IMR-90 (cell line): Measurements from ENCODE around the gene LRRC19. TPM values are rescaled to one million over a fixed set of nuclear protein-coding genes. Genes with fewer than 3 reads are reported as not detected.

Experiments
- ATAC-seq: fragments of 200-7000 bp; cut with Tn5 transposase; 2 replicates; pipeline ENCODE4 v1.9.1; 2020; ENCODE audit warnings: low read depth, mild to moderate bottlenecking, moderate library complexity
- BruUV-seq: library from RNA; stranded (reverse); fragments of 400-500 nt; replicated peaks from 2 replicates; lab custom pipeline; 2021; lab: Mats Ljungman, UMichigan
- CTCF ChIA-PET: fragments of 300-600 bp; formaldehyde crosslinking; extraction: SDS; loops from one replicate; lab custom pipeline; 2021; ENCODE audit warnings: antibody characterized with exemption; lab: Yijun Ruan, JAX
- POLR2A ChIA-PET: fragments of 300-600 bp; sonication (Branson Sonifier 250); formaldehyde crosslinking; loops from one replicate; lab custom pipeline; 2022; ENCODE audit warnings: antibody characterized with exemption; ENCODE audit not compliant: unreplicated experiment; lab: Charles Lee
- DNase-seq: peaks from one replicate; pipeline ENCODE4 v3.0.0; 2013
- H2AFZ ChIP-seq: replicated peaks from 2 replicates; pipeline ENCODE3; 2013; ENCODE audit warnings: low read length, mild to moderate bottlenecking; ENCODE audit not compliant: poor library complexity
- H2AK5ac ChIP-seq: 2 replicates; pipeline ENCODE4 v1.6.1; 2013; ENCODE audit warnings: low read depth, low read length, inconsistent platforms
- H2AK9ac ChIP-seq: replicated peaks from 2 replicates; pipeline ENCODE3; 2013; ENCODE audit warnings: mild to moderate bottlenecking, low read depth, low read length, moderate library complexity; ENCODE audit not compliant: poor library complexity
- H2BK120ac ChIP-seq: 2 replicates; pipeline ENCODE4 v1.6.1; 2013; ENCODE audit warnings: low read depth, low read length, inconsistent platforms
- H2BK15ac ChIP-seq: 3 replicates; pipeline ENCODE4 v1.6.1; 2013; ENCODE audit warnings: low read depth, low read length, inconsistent platforms
- H2BK20ac ChIP-seq: 2 replicates; pipeline ENCODE4 v1.6.1; 2013; ENCODE audit warnings: low read depth, mild to moderate bottlenecking, inconsistent platforms, low read length, moderate library complexity
- H2BK5ac ChIP-seq: 2 replicates; pipeline ENCODE4 v1.6.1; 2013; ENCODE audit warnings: mild to moderate bottlenecking, low read depth, low read length, inconsistent platforms; ENCODE audit not compliant: poor library complexity, severe bottlenecking
- H3K14ac ChIP-seq: replicated peaks from 2 replicates; pipeline ENCODE4 v1.6.1; 2013; ENCODE audit warnings: low read depth, low read length, inconsistent platforms
- H3K18ac ChIP-seq: 2 replicates; pipeline ENCODE4 v1.6.1; 2013; ENCODE audit warnings: low read depth, low read length, control low read depth
- H3K23ac ChIP-seq: 2 replicates; pipeline ENCODE4 v1.6.1; 2013; ENCODE audit warnings: low read depth, low read length, inconsistent platforms
- H3K27ac ChIP-seq: 2 replicates; pipeline ENCODE4 v1.5.1; 2013; ENCODE audit warnings: mild to moderate bottlenecking, control low read depth, low read length; ENCODE audit not compliant: insufficient read depth
- H3K27me3 ChIP-seq: 2 replicates; pipeline ENCODE4 v1.6.1; 2013; ENCODE audit warnings: low read length; ENCODE audit not compliant: control insufficient read depth, insufficient read depth
- H3K36me3 ChIP-seq: 2 replicates; pipeline ENCODE4 v1.6.1; 2013; ENCODE audit warnings: low read length, mixed read lengths; ENCODE audit not compliant: control insufficient read depth, insufficient read depth
- H3K4ac ChIP-seq: 2 replicates; pipeline ENCODE4 v1.6.1; 2013; ENCODE audit warnings: low read depth, low read length, inconsistent platforms
- H3K4me1 ChIP-seq: 2 replicates; pipeline ENCODE4 v1.6.1; 2013; ENCODE audit warnings: low read length, mixed read lengths; ENCODE audit not compliant: control insufficient read depth, insufficient read depth
- H3K4me2 ChIP-seq: 2 replicates; pipeline ENCODE4 v1.6.1; 2013; ENCODE audit warnings: low read depth, mild to moderate bottlenecking, control low read depth, low read length, moderate library complexity
- H3K4me3 ChIP-seq: 2 replicates; pipeline ENCODE4 v1.5.1; 2013; ENCODE audit warnings: low read depth, mild to moderate bottlenecking, control low read depth, low read length, moderate library complexity; ENCODE audit not compliant: insufficient read depth
- H3K56ac ChIP-seq: 2 replicates; pipeline ENCODE4 v1.6.1; 2013; ENCODE audit warnings: low read length, inconsistent platforms; ENCODE audit not compliant: insufficient read depth; ENCODE audit errors: extremely low read depth
- H3K79me1 ChIP-seq, 2 experiments: 2 replicates each; pipeline ENCODE4 v1.6.1; 2013; ENCODE audit warnings: low read length in 2 of 2, inconsistent platforms in 1 of 2, low read depth in 1 of 2
- H3K9ac ChIP-seq: 2 replicates; pipeline ENCODE4 v1.6.1; 2013; ENCODE audit warnings: low read depth, low read length, control low read depth
- H3K9me1 ChIP-seq: 2 replicates; pipeline ENCODE4 v1.6.1; 2013; ENCODE audit warnings: low read length, inconsistent platforms; ENCODE audit not compliant: insufficient read depth
- H3K9me3 ChIP-seq: 2 replicates; pipeline ENCODE4 v1.6.1; 2013; ENCODE audit warnings: low read length; ENCODE audit not compliant: control insufficient read depth, insufficient read depth
- H4K20me1 ChIP-seq: 2 replicates; pipeline ENCODE4 v1.6.1; 2013; ENCODE audit warnings: low read length, inconsistent platforms; ENCODE audit not compliant: insufficient read depth
- H4K5ac ChIP-seq: 2 replicates; pipeline ENCODE4 v1.6.1; 2013; ENCODE audit warnings: mild to moderate bottlenecking, low read depth, low read length, control low read depth
- H4K8ac ChIP-seq, 2 experiments: 2 replicates each; pipeline ENCODE4 v1.6.1; 2013; ENCODE audit warnings: low read depth in 2 of 2, low read length in 2 of 2, control low read depth in 1 of 2, inconsistent platforms in 1 of 2
- H4K91ac ChIP-seq: 2 replicates; pipeline ENCODE4 v1.6.1; 2013; ENCODE audit warnings: low read depth, low read length, inconsistent platforms; ENCODE audit not compliant: insufficient read depth
- FOS ChIP-seq: fragments of 150-350 bp; IDR thresholded peaks from 2 replicates; pipeline ENCODE4 v1.6.1; 2016; ENCODE audit warnings: low read depth, low read length
- WGBS, 2 experiments: methylation state at CpG; one replicate each; pipeline versions ENCODE4 v1.1.5 to v1.1.7; 2013; ENCODE audit warnings: missing lambda C conversion rate in 2 of 2; ENCODE audit not compliant: insufficient read length in 1 of 2; ENCODE audit errors: extremely low coverage in 2 of 2; 5-methylcytosine and 5-hydroxymethylcytosine counted together
- dilution Hi-C: fragments of 300-500 bp; cut with HindIII; formaldehyde crosslinking; loops from one replicate; pipeline ENCODE4 v1.14.3; 2018; ENCODE audit warnings: low sequenced_read_pairs; ENCODE audit not compliant: unreplicated experiment
- in situ Hi-C: fragments of 300-500 bp; cut with MboI; formaldehyde crosslinking; loops from 3 replicates; pipeline ENCODE4 v1.14.3; 2019; ENCODE audit warnings: low sequenced_read_pairs, inconsistent platforms, mixed read lengths
- intact Hi-C: fragments of 100-400 bp; cut with micrococcal nuclease; formaldehyde crosslinking; loops from 2 replicates; pipeline ENCODE4 v1.10.0; 2022
- polyA plus RNA-seq, 3 experiments: library from polyadenylated mRNA; depleted of rRNA; stranded (reverse); fragments of >200 nt; gene quantifications; 2 replicates each; pipeline ENCODE4 v1.2.3, GENCODE V29; 2012; ENCODE audit warnings: low replicate concordance in 1 of 3
- total RNA-seq: library from RNA; depleted of rRNA; stranded (reverse); fragments of >200 nt; gene quantifications from 2 replicates; pipeline ENCODE4 v1.2.3, GENCODE V29; 2012; rRNA removed
- TF ChIP-seq, protein P1 (sequence below): fragments of 150-350 bp; IDR thresholded peaks from 2 replicates; pipeline ENCODE4 v1.6.1; 2016; ENCODE audit warnings: low read depth, mild to moderate bottlenecking, low read length, moderate library complexity, borderline replicate concordance

The LRRC19 gene
- total and polyA plus RNA-seq, 2 of the 4 experiments (the other 2 are of a cell fraction) = not detected

- no peak overlapping the region for H3K56ac ChIP-seq
- H3K9ac ChIP-seq = peak overlapping the region; percentile 99
- no peak overlapping the region for H2AK9ac ChIP-seq
- no peak overlapping the region for H3K14ac ChIP-seq
- peaks cover 2% of the 10 kb centered on the region; the same call in 1 of the 2 replicates for H3K4me1 ChIP-seq
- H3K27ac ChIP-seq = peak overlapping the region; percentile 41; the same call in 1 of the 2 replicates
- no peaks in the 10 kb centered on the region for H3K9me3 ChIP-seq
- peaks cover 4% of the 10 kb centered on the region for H3K36me3 ChIP-seq
- no peaks in the 10 kb centered on the region for H3K9me1 ChIP-seq
- H3K27me3 ChIP-seq = no peaks in the 10 kb centered on the region
- no peak overlapping the region for H2BK15ac ChIP-seq
- WGBS, 2 experiments = 60% methylated on average over 1 of the region's 2 CpGs; no CpG with 5 or more reads in 1 of the 2 experiments
- POLR2A ChIA-PET = no interaction called here
- DNase-seq (no peak), ATAC-seq (no peak)
- H3K79me1 ChIP-seq = peaks cover 3 to 27% of the 10 kb centered on the region in 2 experiments; a peak in 3 of 4 replicates
- no peak overlapping the region for H4K5ac ChIP-seq
- H3K4ac ChIP-seq = no peak overlapping the region
- no peak overlapping the region for H2BK5ac ChIP-seq
- no peak overlapping the region for H2BK120ac ChIP-seq
- TF ChIP-seq, protein P1, sequence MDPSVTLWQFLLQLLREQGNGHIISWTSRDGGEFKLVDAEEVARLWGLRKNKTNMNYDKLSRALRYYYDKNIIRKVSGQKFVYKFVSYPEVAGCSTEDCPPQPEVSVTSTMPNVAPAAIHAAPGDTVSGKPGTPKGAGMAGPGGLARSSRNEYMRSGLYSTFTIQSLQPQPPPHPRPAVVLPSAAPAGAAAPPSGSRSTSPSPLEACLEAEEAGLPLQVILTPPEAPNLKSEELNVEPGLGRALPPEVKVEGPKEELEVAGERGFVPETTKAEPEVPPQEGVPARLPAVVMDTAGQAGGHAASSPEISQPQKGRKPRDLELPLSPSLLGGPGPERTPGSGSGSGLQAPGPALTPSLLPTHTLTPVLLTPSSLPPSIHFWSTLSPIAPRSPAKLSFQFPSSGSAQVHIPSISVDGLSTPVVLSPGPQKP = no peak
- TF ChIP-seq FOS = no peak
- no peak overlapping the region for H2BK20ac ChIP-seq
- H3K18ac ChIP-seq = no peak overlapping the region
- peak overlapping the region; percentile 80 for H3K4me3 ChIP-seq
- H4K91ac ChIP-seq = no peak overlapping the region
- H2AFZ ChIP-seq = no peak overlapping the region
- intact Hi-C loops (loop anchor here (10.0 kb wide), 3 partner anchors 139 to 239 kb away; no protein-coding TSS in a partner anchor), in situ Hi-C loops (no loop called here), dilution Hi-C loops (no loop called here)
- H3K4me2 ChIP-seq = peak overlapping the region; percentile 97
- peaks cover 18% of the 10 kb centered on the region for H4K20me1 ChIP-seq
- peak overlapping the region in 1 of 2 experiments; percentile 8; a peak in 1 of 4 replicates for H4K8ac ChIP-seq
- H2AK5ac ChIP-seq = no peak overlapping the region
- peak overlapping the region; percentile 11; the same call in 1 of the 2 replicates for H3K23ac ChIP-seq
- CTCF ChIA-PET = interaction anchor here (1.0 kb wide), 1 partner anchor 9 kb away, joined by 3 read pairs; no protein-coding TSS in a partner anchor
- no TSS peak for BruUV-seq
Observed at GRCh38 chr9:26945591-26945990, 59.9 kb downstream of the LRRC19 start.

Other genes starting within 250 kb of the LRRC19 start
- 6.1 and 12.2 TPM in 2 replicates for gene CAAP1, start 112.9 kb downstream of the LRRC19 start, total RNA-seq
- 9.0 and 11.6 TPM in 2 replicates for gene CAAP1, start 112.9 kb downstream of the LRRC19 start, polyA plus RNA-seq (2012; rRNA removed)
- 24.4 and 37.8 TPM in 2 replicates for gene PLAA, start 58.4 kb downstream of the LRRC19 start, total RNA-seq
- gene PLAA, start 58.4 kb downstream of the LRRC19 start, polyA plus RNA-seq (2012; rRNA removed) = 18.1 and 18.2 TPM in 2 replicates
- gene IFT74, start 49.3 kb downstream of the LRRC19 start, total RNA-seq = 11.9 and 12.2 TPM in 2 replicates
- 4.5 and 4.6 TPM in 2 replicates for gene IFT74, start 49.3 kb downstream of the LRRC19 start, polyA plus RNA-seq (2012; rRNA removed)
- gene TEK, start 103.6 kb upstream of the LRRC19 start, total RNA-seq = 10.8 and 11.7 TPM in 2 replicates
- gene TEK, start 103.6 kb upstream of the LRRC19 start, polyA plus RNA-seq (2012; rRNA removed) = 4.9 and 6.3 TPM in 2 replicates